ENCODE data around the gene TMEM238L. TPM values are rescaled to one million over a fixed set of nuclear protein-coding genes. Genes with fewer than 3 reads are reported as not detected.

The TMEM238L gene
- total and polyA plus RNA-seq, 2 of the 4 experiments (the other 2 are of a cell fraction), result not detected

GRCh38 chr17:10843811-10844210, 39.9 kb upstream of the TMEM238L start (continued):
- no peak for TF ChIP-seq USF2 (IDR thresholded peaks at IDR 0.05; ENCODE audit: low read depth, low read length)

GRCh38 chr17:10842658-10843057, 38.8 kb upstream of the TMEM238L start:
- DNase-seq (no peak), ATAC-seq (ENCODE audit: low read depth) (no peak)
- Histone ChIP-seq H3K9ac (ENCODE audit: low read depth, low read length) (no peak overlapping the region), H3K9me3 (ENCODE audit: control insufficient read depth, insufficient read depth, low read length) (no peaks in the 10 kb centered on the region), H3K79me1 (ENCODE audit: low read depth in 1 of 2, low read length in 2 of 2) (no peaks in the 10 kb centered on the region), H3K27ac (ENCODE audit: insufficient read depth, low read length) (no peak overlapping the region), H2AK5ac (ENCODE audit: low read depth, low read length) (no peak overlapping the region), H3K14ac (replicated peaks; ENCODE audit: low read depth, low read length) (no peak overlapping the region), H2BK20ac (ENCODE audit: low read depth, low read length) (no peak overlapping the region), H4K20me1 (ENCODE audit: insufficient read depth, low read length) (no peaks in the 10 kb centered on the region), H3K23ac (ENCODE audit: low read depth, low read length) (no peak overlapping the region), H3K56ac (ENCODE audit: extremely low read depth, insufficient read depth, low read length) (no peak overlapping the region), H3K9me1 (ENCODE audit: insufficient read depth, low read length) (no peaks in the 10 kb centered on the region), H2AFZ (replicated peaks; ENCODE audit: low read length, poor library complexity) (no peak overlapping the region), H3K36me3 (ENCODE audit: control insufficient read depth, insufficient read depth, low read length) (no peaks in the 10 kb centered on the region), H3K4me2 (ENCODE audit: low read depth, low read length) (no peak overlapping the region), H2BK15ac (ENCODE audit: low read depth, low read length) (no peak overlapping the region), H3K27me3 (ENCODE audit: control insufficient read depth, insufficient read depth, low read length) (peaks cover 2% of the 10 kb centered on the region; the same call in 1 of the 2 replicates), H2BK5ac (ENCODE audit: low read depth, low read length, poor library complexity, severe bottlenecking) (no peak overlapping the region), H4K8ac (ENCODE audit: low read depth in 2 of 2, low read length in 2 of 2) (no peak overlapping the region), H4K5ac (ENCODE audit: low read depth, low read length) (no peak overlapping the region), H3K4ac (ENCODE audit: low read depth, low read length) (no peak overlapping the region), H2AK9ac (replicated peaks; ENCODE audit: low read depth, low read length, poor library complexity) (no peak overlapping the region), H3K4me1 (ENCODE audit: control insufficient read depth, insufficient read depth, low read length) (no peaks in the 10 kb centered on the region), H2BK120ac (ENCODE audit: low read depth, low read length) (no peak overlapping the region), H3K18ac (ENCODE audit: low read depth, low read length) (no peak overlapping the region), H4K91ac (ENCODE audit: insufficient read depth, low read depth, low read length) (no peak overlapping the region), H3K4me3 (ENCODE audit: insufficient read depth, low read depth, low read length) (no peak overlapping the region)
- in situ Hi-C loops (cut with MboI; ENCODE audit: low sequenced_read_pairs) (loop anchor here (5.0 kb wide), 1 partner anchor 195 kb away; no protein-coding TSS in a partner anchor), intact Hi-C loops (cut with micrococcal nuclease) (no loop called here), dilution Hi-C loops (cut with HindIII; ENCODE audit: low sequenced_read_pairs, unreplicated experiment) (no loop called here)
- BruUV-seq (replicated peaks), result no TSS peak
- no CpG with 5 or more reads among the region's 4 CpGs for WGBS, 2 experiments (ENCODE audit: extremely low coverage in 2 of 2, insufficient read length in 1 of 2)
- TF ChIP-seq CHD1 (IDR thresholded peaks at IDR 0.05; ENCODE audit: low read depth, low read length) (no peak), CTCF (conservative IDR thresholded peaks at IDR 0.05; ENCODE audit: low read depth, low read length) (no peak), USF2 (IDR thresholded peaks at IDR 0.05; ENCODE audit: low read depth, low read length) (no peak), POLR2A (IDR thresholded peaks at IDR 0.05; ENCODE audit: low read depth, low read length) (no peak), CEBPB (IDR thresholded peaks at IDR 0.05; ENCODE audit: low read depth, low read length) (no peak), ELK1 (IDR thresholded peaks at IDR 0.05; ENCODE audit: borderline replicate concordance, low read depth, low read length) (no peak), MXI1 (IDR thresholded peaks at IDR 0.05; ENCODE audit: borderline replicate concordance, low read depth, low read length) (no peak), MAZ (IDR thresholded peaks at IDR 0.05; ENCODE audit: borderline replicate concordance, low read depth, low read length) (no peak), FOS (IDR thresholded peaks at IDR 0.05; ENCODE audit: low read depth, low read length) (no peak), NFE2L2 (IDR thresholded peaks at IDR 0.05; ENCODE audit: low read depth, low read length) (no peak), BHLHE40 (IDR thresholded peaks at IDR 0.05; ENCODE audit: low read depth, low read length) (no peak), RAD21 (IDR thresholded peaks at IDR 0.05; ENCODE audit: low read length) (no peak), RFX5 (IDR thresholded peaks at IDR 0.05; ENCODE audit: low read depth, low read length) (no peak)
- CTCF ChIA-PET, result interaction anchor here (0.6 to 0.8 kb wide), 3 partner anchors 19 to 1155 kb away, joined by 3 to 6 read pairs (median 5); partner anchors contain the start of gene ZNF18
- POLR2A ChIA-PET (ENCODE audit: unreplicated experiment), result no interaction called here

Measured in IMR-90 (cell line).